ENCODE results near the gene PMS2.

DNA sequence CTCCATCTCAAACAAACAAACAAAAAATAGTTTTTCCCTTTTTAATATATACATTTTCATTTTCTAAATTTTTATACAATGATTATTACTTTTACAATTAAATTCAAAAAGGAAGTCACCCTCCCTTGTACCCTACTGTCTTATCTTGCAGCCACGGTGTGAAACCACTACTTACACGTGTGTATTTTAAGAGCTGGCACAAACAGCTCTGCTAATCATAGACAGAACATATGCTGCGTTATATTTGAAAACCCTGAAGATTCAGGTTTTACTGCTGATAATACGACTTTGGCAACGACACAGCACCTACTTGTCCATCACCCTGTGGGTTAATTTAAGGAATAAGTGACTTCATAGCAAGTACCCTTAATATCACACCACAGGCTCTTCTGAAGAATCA is 23.3 kb upstream of the PMS2 start:
- TF ChIP-seq, protein P1, sequence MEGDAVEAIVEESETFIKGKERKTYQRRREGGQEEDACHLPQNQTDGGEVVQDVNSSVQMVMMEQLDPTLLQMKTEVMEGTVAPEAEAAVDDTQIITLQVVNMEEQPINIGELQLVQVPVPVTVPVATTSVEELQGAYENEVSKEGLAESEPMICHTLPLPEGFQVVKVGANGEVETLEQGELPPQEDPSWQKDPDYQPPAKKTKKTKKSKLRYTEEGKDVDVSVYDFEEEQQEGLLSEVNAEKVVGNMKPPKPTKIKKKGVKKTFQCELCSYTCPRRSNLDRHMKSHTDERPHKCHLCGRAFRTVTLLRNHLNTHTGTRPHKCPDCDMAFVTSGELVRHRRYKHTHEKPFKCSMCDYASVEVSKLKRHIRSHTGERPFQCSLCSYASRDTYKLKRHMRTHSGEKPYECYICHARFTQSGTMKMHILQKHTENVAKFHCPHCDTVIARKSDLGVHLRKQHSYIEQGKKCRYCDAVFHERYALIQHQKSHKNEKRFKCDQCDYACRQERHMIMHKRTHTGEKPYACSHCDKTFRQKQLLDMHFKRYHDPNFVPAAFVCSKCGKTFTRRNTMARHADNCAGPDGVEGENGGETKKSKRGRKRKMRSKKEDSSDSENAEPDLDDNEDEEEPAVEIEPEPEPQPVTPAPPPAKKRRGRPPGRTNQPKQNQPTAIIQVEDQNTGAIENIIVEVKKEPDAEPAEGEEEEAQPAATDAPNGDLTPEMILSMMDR (IDR thresholded peaks at IDR 0.05; ENCODE audit: low read length) = no peak
- TF ChIP-seq EZH2 (optimal IDR thresholded peaks at IDR 0.05; ENCODE audit: low read depth, low read length) (no peak), EZH2phosphoT487 (IDR thresholded peaks at IDR 0.05; ENCODE audit: low read length) (no peak)

Data from MM.1S (cell line).